Body of pancreas (tissue), 4 donors: ENCODE results near the gene AUTS2.

ENCODE experiments used
- CTCF ChIP-seq, 7 experiments: fragments of 450-650 bp in 4 of 7; fragments of 200-600 bp in 3 of 7; sonication (generic) in 3 of 7; IDR thresholded peaks; one replicate each; pipeline ENCODE4 v1.5.1; 2016 to 2019; ENCODE audit warnings: antibody characterized with exemption in 7 of 7
- POLR2A ChIP-seq, 3 donors: fragments of 450-650 bp; IDR thresholded peaks; one replicate each; pipeline ENCODE4 v1.6.1; 2016; ENCODE audit warnings: antibody characterized with exemption in 3 of 3, mild to moderate bottlenecking in 2 of 3

- TF ChIP-seq POLR2A (IDR thresholded peaks at IDR 0.05): no peak
- no peak for TF ChIP-seq CTCF (IDR thresholded peaks at IDR 0.05)
Measured at GRCh38 chr7:70341446-70341845, 743.2 kb downstream of the AUTS2 start.
